Ammon's horn (tissue), 1 donor: ENCODE data around the gene HAUS8.
A peak's percentile ranks its signal among the peaks of the same experiment; 100 is the strongest.
"Not testable (repeated sequence)": the region's sequence is repeated elsewhere in the genome, so short reads cannot be mapped to it uniquely, and the experiment has no call there.

Source experiments
- DNase-seq: peaks from one replicate; pipeline ENCODE4 v3.0.0-alpha.2; 2016; ENCODE audit warnings: low spot score

HAUS8 gene

GRCh38 chr19:17101686-17102628 is 26.7 kb upstream of the HAUS8 start:
- DNase-seq, result no peak

- no peak for DNase-seq
Measured at GRCh38 chr19:17098326-17098725, 23.1 kb upstream of the HAUS8 start.

GRCh38 chr19:17097593-17098126 is 22.4 kb upstream of the HAUS8 start:
- DNase-seq, result no peak

- DNase-seq, result peak; percentile 28
Measured at GRCh38 chr19:17095141-17095919, 20.1 kb upstream of the HAUS8 start.

- DNase-seq, result not testable (repeated sequence)
Measured at GRCh38 chr19:17094694-17095093, 19.4 kb upstream of the HAUS8 start.

GRCh38 chr19:17092696-17093095 is 17.4 kb upstream of the HAUS8 start:
- no peak for DNase-seq

GRCh38 chr19:17091758-17092333 is 16.6 kb upstream of the HAUS8 start:
- DNase-seq, result peak; percentile 51

GRCh38 chr19:17090583-17090982 is 15.3 kb upstream of the HAUS8 start:
- DNase-seq, result peak; percentile 47

- DNase-seq, result no peak
Measured at GRCh38 chr19:17088552-17088951, 13.3 kb upstream of the HAUS8 start.

GRCh38 chr19:17086834-17087233 is 11.6 kb upstream of the HAUS8 start:
- no peak for DNase-seq

- DNase-seq, result peak; percentile 93
Measured at GRCh38 chr19:17086120-17086519, 10.9 kb upstream of the HAUS8 start.

- DNase-seq, result peak; percentile 28
Measured at GRCh38 chr19:17081672-17082630, 6.7 kb upstream of the HAUS8 start.

GRCh38 chr19:17080440-17080801 is 5.2 kb upstream of the HAUS8 start:
- DNase-seq, result no peak

GRCh38 chr19:17079710-17080439 is 4.6 kb upstream of the HAUS8 start:
- peak; percentile 87 for DNase-seq

GRCh38 chr19:17078920-17079709 is 3.9 kb upstream of the HAUS8 start:
- DNase-seq, result peak; percentile 52

- no peak for DNase-seq
Measured at GRCh38 chr19:17078036-17078919, 3.0 kb upstream of the HAUS8 start.

GRCh38 chr19:17077447-17078028 is 2.3 kb upstream of the HAUS8 start:
- DNase-seq, result no peak

- DNase-seq, result no peak
Measured at GRCh38 chr19:17076543-17076991, 1.3 kb upstream of the HAUS8 start.
